ENCODE data around the gene TNIK. TPM values are rescaled to one million over a fixed set of nuclear protein-coding genes. Genes with fewer than 3 reads are reported as not detected.

Gene TNIK
- polyA plus RNA-seq, 1 donor from 2014 or later: 19.3 TPM

GRCh38 chr3:171490901-171491300 lies 30.7 kb upstream of the TNIK start:
- Histone ChIP-seq H3K27ac (ENCODE audit: low read length) (no peak overlapping the region), H3K79me2 (replicated peaks; ENCODE audit: insufficient read depth, low read length) (no peaks in the 10 kb centered on the region), H3K9me2 (ENCODE audit: insufficient read depth, low read length) (no peaks in the 10 kb centered on the region), H3F3A (ENCODE audit: insufficient read depth, low read length, poor library complexity, severe bottlenecking) (no peaks in the 10 kb centered on the region), H3K4me3 (ENCODE audit: low read length) (no peak overlapping the region), H3K9me3 (ENCODE audit: low read length) (no peaks in the 10 kb centered on the region), H3K4me2 (ENCODE audit: low read length) (no peak overlapping the region), H3K27me3 (ENCODE audit: insufficient read depth, low read depth, low read length) (no peaks in the 10 kb centered on the region), H3K36me3 (ENCODE audit: insufficient read depth, low read length) (no peaks in the 10 kb centered on the region), H3K9ac (ENCODE audit: low read length) (no peak overlapping the region), H4K20me1 (ENCODE audit: insufficient read depth) (no peaks in the 10 kb centered on the region), H2AFZ (ENCODE audit: low read depth, low read length) (no peak overlapping the region)
- TF ChIP-seq EZH2 (IDR thresholded peaks at IDR 0.05; ENCODE audit: borderline replicate concordance, insufficient read depth, low read length, poor library complexity, severe bottlenecking) (no peak), MXI1 (conservative IDR thresholded peaks at IDR 0.05; ENCODE audit: poor library complexity, severe bottlenecking) (no peak), EP300 (conservative IDR thresholded peaks at IDR 0.05; ENCODE audit: poor library complexity, severe bottlenecking) (no peak), POLR2AphosphoS5 (IDR thresholded peaks at IDR 0.05) (no peak), REST (IDR thresholded peaks at IDR 0.05; ENCODE audit: borderline replicate concordance) (no peak), RAD21 (conservative IDR thresholded peaks at IDR 0.05) (no peak)

- H3K4me2 ChIP-seq (ENCODE audit: low read length): no peak overlapping the region
Measured at GRCh38 chr3:171489348-171489747, 29.1 kb upstream of the TNIK start.

More at GRCh38 chr3:171489348-171489747, 29.1 kb upstream of the TNIK start:
- Histone ChIP-seq H4K20me1 (ENCODE audit: insufficient read depth) (no peaks in the 10 kb centered on the region), H3K9me3 (ENCODE audit: low read length) (no peaks in the 10 kb centered on the region), H3K9ac (ENCODE audit: low read length) (no peak overlapping the region), H3K27me3 (ENCODE audit: insufficient read depth, low read depth, low read length) (no peaks in the 10 kb centered on the region), H2AFZ (ENCODE audit: low read depth, low read length) (no peak overlapping the region), H3K4me3 (ENCODE audit: low read length) (no peak overlapping the region), H3K27ac (ENCODE audit: low read length) (no peak overlapping the region), H3K9me2 (ENCODE audit: insufficient read depth, low read length) (no peaks in the 10 kb centered on the region), H3F3A (ENCODE audit: insufficient read depth, low read length, poor library complexity, severe bottlenecking) (no peaks in the 10 kb centered on the region), H3K36me3 (ENCODE audit: insufficient read depth, low read length) (no peaks in the 10 kb centered on the region), H3K79me2 (replicated peaks; ENCODE audit: insufficient read depth, low read length) (no peaks in the 10 kb centered on the region)
- TF ChIP-seq RAD21 (conservative IDR thresholded peaks at IDR 0.05) (no peak), MXI1 (conservative IDR thresholded peaks at IDR 0.05; ENCODE audit: poor library complexity, severe bottlenecking) (no peak), EZH2 (IDR thresholded peaks at IDR 0.05; ENCODE audit: borderline replicate concordance, insufficient read depth, low read length, poor library complexity, severe bottlenecking) (no peak), CTCF (IDR thresholded peaks at IDR 0.05; ENCODE audit: poor library complexity, severe bottlenecking) (no peak), TAF1 (IDR thresholded peaks at IDR 0.05; ENCODE audit: low read depth) (no peak), EP300 (conservative IDR thresholded peaks at IDR 0.05; ENCODE audit: poor library complexity, severe bottlenecking) (no peak), POLR2AphosphoS5 (IDR thresholded peaks at IDR 0.05) (no peak), SMC3 (conservative IDR thresholded peaks at IDR 0.05; ENCODE audit: poor library complexity) (no peak)
